Hematopoietic multipotent progenitor cell treated with erythropoietin and hydrocortisone succinate and interleukin-3 and kit ligand, for 8 days (in vitro differentiated cells): ENCODE measurements around the gene AGPAT4.
A peak's percentile ranks its signal among the peaks of the same experiment; 100 is the strongest.

Source experiments
- DNase-seq: peaks from one replicate; pipeline ENCODE4 v3.0.0-alpha.2; 2015

The AGPAT4 gene

DNA sequence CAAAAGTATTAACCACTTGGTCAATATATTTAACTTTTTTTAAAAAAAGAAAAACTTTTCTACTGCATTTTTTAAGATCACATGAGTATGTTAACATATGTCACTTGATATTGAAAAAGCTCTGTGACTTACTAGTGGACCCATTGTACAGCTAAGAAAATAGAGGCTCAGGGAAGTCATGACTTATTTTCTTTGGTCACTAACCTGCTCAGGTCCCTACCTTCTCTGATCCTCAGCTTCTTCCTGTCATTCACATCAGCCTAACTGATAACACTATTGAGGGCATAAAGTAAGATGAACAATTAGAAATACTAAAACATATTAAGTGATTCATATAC is 19.8 kb downstream of the AGPAT4 start:
- DNase-seq, result no peak

GRCh38 chr6:161251345-161251744 is 22.5 kb downstream of the AGPAT4 start:
- DNase-seq, result no peak

GRCh38 chr6:161249327-161249726 is 24.5 kb downstream of the AGPAT4 start:
- no peak for DNase-seq

DNA sequence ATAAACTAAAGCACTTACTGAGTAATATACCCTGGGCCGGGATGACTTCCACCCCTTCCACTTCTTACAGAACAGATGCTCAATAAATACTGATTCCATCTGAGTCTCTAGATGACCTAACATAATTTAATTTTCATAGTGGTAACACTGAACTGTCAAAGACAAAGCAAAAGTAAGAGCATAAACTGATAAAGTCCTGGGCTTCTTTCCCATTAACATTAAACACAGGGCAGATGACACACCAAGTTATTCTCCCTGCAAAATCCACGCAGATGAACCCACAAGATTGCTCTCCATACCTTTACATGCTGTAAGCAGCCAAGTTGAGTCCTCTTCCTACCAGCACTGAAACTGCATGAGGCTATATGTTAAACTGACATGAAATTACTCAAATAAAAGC is 27.1 kb downstream of the AGPAT4 start:
- no peak for DNase-seq

DNA sequence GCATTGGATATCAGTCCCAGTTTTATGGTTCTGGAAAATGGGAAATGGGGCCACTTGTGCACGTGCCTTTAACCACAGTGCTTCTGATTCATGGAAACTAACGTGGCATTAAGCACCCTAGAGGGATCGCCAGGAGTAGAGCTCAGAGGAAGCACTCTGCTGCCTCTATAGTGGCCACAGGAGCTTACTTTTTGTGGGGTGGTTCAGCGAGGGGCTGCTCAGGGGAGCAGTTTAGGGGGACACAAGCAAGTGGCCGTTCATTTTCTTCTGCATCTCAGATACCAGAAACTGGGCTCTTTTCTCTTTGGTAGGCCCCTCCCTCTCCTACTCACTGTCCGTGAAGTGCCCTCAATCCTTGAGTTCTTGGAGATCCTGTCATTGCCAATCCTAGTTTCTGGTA is 28.5 kb downstream of the AGPAT4 start:
- no peak for DNase-seq

- peak; percentile 65 for DNase-seq
Measured at GRCh38 chr6:161244725-161245124, 29.1 kb downstream of the AGPAT4 start.

DNA sequence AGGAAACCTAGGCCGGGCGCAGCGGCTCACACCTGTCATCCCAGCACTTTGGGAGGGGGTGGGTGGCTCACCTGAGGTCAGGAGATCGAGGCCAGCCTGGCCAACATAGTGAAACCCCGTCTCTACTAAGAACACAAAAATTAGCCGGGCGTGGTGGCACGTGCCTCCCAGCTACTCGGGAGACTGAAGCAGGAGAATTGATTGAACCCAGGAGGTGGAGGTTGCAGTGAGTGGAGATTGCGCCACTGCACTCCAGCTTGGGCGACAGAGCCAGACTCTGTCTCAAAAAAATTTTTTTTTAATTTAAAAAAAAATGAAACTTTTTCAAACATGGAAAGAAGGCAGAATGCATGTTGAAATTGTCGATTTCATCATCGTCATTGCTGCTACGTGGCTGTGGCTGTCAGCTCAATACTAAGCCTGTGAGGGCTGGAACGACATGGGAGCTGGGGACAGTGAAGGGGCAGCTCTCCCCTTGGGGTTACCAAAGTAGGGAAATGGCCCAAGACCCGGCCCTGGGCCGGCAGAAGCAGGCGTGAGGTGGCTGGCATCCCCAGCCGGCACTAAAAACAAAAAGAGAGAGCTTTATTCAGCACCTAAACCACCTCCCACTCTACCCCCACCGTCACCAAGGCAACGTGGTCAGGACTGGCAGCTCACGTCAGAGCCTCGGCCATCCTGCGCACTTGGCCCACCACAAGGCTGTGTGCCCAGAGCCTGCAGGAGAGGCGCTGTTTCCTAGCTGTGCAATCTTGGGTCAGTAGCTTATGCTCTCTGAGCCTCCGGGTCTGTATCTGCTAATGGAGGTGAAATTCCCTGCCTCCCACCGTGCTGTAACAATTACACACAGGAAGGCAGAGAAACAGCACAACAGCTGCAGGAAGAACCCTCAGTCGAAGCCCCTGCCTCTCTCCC is 30.8 kb downstream of the AGPAT4 start:
- DNase-seq, result peak; percentile 32

DNA sequence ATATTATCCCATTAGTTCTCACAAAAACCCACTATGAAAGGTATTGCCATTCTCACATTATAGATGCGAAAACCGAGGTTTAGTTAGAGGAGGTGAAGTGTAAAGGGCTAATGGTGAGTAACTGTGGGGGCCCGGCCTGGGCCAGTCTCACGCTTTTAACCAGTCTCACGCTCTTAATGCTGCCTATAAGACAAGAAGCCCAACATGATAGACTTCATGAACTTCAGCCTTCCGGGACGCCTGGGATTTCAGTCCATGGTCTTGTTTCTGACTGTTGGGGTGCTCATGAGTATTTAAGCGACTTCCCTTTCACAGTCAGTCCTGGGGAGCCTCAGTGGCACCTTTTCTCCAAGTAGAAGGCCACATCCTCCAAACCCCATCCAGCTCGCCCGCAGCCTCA is 31.7 kb downstream of the AGPAT4 start:
- DNase-seq, result no peak

DNA sequence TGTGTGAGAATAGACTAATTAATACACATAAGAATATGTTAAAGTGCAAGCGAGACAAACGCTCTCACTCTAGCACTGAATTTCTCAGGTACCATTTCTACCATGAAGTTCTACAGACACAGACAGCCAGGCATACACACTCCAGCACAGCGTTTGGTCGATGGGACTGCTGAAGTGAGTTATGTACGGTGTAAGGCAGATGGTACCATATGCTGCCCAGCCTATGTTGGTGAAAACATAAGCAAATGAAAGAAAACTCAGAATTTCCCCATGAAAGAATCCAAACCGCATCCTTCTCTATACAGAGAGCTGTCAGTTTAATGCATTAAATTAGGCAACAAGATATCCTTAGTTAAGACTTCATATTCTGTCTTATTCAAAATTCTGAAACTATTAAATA is 34.9 kb downstream of the AGPAT4 start:
- DNase-seq, result no peak

DNA sequence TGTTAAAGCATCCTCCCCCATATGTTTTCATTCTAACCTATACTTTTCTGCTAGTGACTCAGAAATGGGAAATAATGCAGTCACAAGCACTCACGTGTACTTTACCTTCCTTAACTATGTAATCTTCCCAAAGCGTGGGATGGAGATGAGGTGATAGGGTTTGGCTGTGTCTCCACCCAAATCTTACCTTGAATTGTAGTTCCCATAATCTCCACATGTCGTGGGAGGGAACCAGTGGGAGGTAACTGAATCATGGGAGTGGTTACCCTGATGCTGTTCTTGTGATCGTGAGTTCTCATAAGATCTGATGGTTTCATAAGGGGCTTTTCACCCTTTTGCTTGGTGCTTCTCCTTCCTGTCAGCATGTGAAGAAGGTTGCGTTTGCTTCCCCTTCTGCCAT is 35.4 kb downstream of the AGPAT4 start:
- no peak for DNase-seq

- DNase-seq, result no peak
Measured at GRCh38 chr6:161238081-161238480, 35.8 kb downstream of the AGPAT4 start.

GRCh38 chr6:161237176-161237575 is 36.7 kb downstream of the AGPAT4 start:
- no peak for DNase-seq

DNA sequence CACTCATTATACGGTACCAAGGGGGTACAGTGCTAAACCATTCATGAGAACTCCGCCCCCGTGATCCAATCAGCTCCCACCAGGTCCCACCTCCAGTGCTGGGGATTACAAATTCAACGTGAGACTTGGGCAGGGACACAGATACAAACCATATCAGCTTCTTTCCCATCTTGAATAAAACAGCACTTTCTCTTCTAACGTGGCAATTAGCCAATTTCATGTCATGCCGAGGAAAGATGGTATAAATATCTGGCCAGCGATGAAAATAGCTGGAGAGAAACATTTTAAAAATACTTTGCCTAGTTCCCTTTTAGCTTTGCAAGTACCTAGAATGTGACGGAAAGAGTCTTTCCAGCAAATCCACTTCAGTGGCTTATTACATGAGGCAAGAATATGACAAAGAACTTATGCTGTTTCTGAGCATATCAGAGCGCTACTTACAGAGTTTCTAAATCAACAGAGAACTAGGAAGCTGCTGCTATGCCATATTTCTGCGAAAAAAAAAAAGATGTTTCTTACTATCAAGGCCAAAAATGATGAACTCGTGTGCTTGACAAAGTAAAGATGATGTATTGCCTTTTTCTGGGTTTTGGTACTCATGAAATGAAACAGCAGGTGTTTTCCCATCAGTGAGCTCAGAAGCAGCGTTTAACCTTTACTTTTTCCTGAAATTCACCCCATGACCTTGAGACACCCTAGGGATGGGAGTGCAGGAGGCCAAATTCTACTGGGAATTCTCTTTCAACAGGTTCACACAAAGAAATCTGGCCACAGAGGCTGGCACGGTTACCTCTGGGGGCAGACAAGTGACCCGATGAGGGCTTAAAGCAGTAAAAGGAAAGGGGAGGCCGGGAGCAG is 37.9 kb downstream of the AGPAT4 start:
- DNase-seq, result peak; percentile 60

GRCh38 chr6:161233986-161234661 is 39.7 kb downstream of the AGPAT4 start:
- DNase-seq, result no peak

- no peak for DNase-seq
Measured at GRCh38 chr6:161232467-161232866, 41.4 kb downstream of the AGPAT4 start.

DNA sequence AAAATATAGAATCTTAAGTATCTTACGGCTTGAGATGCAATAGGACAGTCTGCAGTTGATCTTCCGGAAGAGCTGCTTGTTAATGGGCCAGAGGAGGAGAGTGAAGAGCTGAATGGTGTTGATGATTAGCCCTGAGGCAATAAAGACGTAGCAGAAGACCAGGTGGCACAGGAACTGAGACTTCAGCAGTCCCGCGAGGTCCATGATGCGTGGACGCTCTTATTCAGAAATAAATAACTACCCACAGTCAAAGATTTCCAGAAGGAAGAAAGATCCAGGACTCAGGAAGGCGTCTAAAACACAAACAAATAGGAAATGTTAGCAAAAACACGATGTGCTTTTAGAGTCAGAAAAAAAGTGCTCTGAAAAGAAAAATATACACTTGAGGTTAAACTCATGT is 41.9 kb downstream of the AGPAT4 start:
- no peak for DNase-seq

- no peak for DNase-seq
Measured at GRCh38 chr6:161230339-161230738, 43.5 kb downstream of the AGPAT4 start.

GRCh38 chr6:161228921-161229591 is 44.8 kb downstream of the AGPAT4 start:
- peak; percentile 40 for DNase-seq

GRCh38 chr6:161228096-161228495 is 45.8 kb downstream of the AGPAT4 start:
- DNase-seq, result no peak

DNA sequence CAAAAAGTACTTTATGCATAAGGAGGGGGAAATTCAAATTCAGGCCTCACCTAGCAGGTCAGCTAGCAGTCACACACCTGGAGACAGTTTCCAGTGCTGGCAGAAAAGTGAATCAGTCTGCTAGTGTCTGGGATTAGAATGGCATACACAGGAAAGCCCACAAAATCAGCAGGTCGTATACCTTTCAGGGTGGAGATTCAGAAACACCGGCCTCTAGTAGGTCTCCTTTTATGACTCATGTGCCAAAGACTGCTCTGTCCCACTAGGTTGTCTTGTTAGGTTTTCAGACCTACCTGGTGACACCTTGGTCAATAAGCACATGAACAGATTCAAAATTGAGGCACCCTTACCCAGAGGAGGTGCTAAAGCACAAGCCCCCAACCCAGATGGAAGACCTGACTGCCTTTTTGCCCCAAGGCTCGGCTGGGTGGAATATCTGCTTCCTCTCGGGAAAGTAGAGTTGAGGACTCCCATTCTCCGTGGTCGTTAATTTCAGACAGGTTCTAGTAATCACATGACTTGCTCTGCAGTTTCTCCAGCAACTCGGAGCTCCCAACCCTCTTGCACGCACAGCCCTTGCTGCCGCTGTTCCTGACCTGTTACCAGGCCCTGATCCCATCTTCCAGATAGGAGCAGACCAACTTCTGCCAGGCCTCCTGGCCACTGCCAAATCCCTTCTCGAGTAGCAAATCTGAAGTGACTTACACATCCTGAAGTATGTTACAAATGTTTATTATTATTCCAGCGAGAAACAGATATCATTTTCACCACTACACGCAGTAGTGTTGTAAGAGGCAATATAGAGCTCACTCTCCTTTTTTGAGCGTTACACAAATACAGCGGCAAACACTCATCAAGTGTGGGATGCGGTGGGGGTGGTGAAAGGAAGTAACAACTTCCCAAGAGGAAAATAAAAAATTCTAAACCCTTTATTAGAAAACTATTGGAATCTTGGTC is 46.6 kb downstream of the AGPAT4 start:
- no peak for DNase-seq
